Trophoblast cell (in vitro differentiated cells and primary cell): ENCODE data around the gene CCR5.

ENCODE experiments used
- DNase-seq, 2 donors: peaks; one replicate each; pipeline ENCODE4 v3.0.0-alpha.2; 2016
- H2AFZ ChIP-seq: 2 replicates; pipeline ENCODE4 v1.6.1; 2013; ENCODE audit warnings: low read length, moderate library complexity, mild to moderate bottlenecking; ENCODE audit not compliant: insufficient read depth, poor library complexity
- H2AK5ac ChIP-seq: 2 replicates; pipeline ENCODE4 v1.6.1; 2013; ENCODE audit warnings: mild to moderate bottlenecking, low read length
- H2BK120ac ChIP-seq: 2 replicates; pipeline ENCODE4 v1.6.1; 2013; ENCODE audit warnings: low read length, mild to moderate bottlenecking, moderate library complexity; ENCODE audit not compliant: insufficient read depth, poor library complexity
- H2BK12ac ChIP-seq: 2 replicates; pipeline ENCODE4 v1.6.1; 2013; ENCODE audit warnings: mild to moderate bottlenecking, low read length, moderate library complexity
- H2BK5ac ChIP-seq: 2 replicates; pipeline ENCODE4 v1.6.1; 2013; ENCODE audit warnings: low read length, low read depth, moderate library complexity, mild to moderate bottlenecking; ENCODE audit not compliant: poor library complexity
- H3K14ac ChIP-seq: 2 replicates; pipeline ENCODE4 v1.6.1; 2013; ENCODE audit warnings: mild to moderate bottlenecking, low read length
- H3K18ac ChIP-seq: 2 replicates; pipeline ENCODE4 v1.6.1; 2013; ENCODE audit warnings: mild to moderate bottlenecking, low read length
- H3K23ac ChIP-seq: 2 replicates; pipeline ENCODE4 v1.6.1; 2013; ENCODE audit warnings: low read length
- H3K27ac ChIP-seq: 2 replicates; pipeline ENCODE4 v1.5.1; 2013; ENCODE audit warnings: low read depth, mild to moderate bottlenecking, inconsistent platforms, low read length, moderate library complexity
- H3K27me3 ChIP-seq: 2 replicates; pipeline ENCODE4 v1.6.1; 2013; ENCODE audit warnings: inconsistent platforms, mild to moderate bottlenecking, low read length, moderate library complexity; ENCODE audit not compliant: insufficient read depth
- H3K36me3 ChIP-seq, 2 experiments: 1 replicate in 1 of 2; 2 replicates in 1 of 2; pipeline ENCODE4 v1.6.1; 2013; ENCODE audit warnings: low read length in 2 of 2, mild to moderate bottlenecking in 2 of 2, moderate library complexity in 1 of 2; ENCODE audit not compliant: insufficient read depth in 2 of 2, control insufficient read depth in 1 of 2
- H3K4ac ChIP-seq: 2 replicates; pipeline ENCODE4 v1.6.1; 2013; ENCODE audit warnings: low read depth, mild to moderate bottlenecking, low read length, moderate library complexity
- H3K4me1 ChIP-seq, 2 experiments: 1 replicate in 1 of 2; 2 replicates in 1 of 2; pipeline ENCODE4 v1.6.1; 2013; ENCODE audit warnings: low read length in 2 of 2, mild to moderate bottlenecking in 2 of 2, moderate library complexity in 1 of 2; ENCODE audit not compliant: insufficient read depth in 2 of 2, control insufficient read depth in 1 of 2
- H3K4me2 ChIP-seq: 2 replicates; pipeline ENCODE4 v1.6.1; 2013; ENCODE audit warnings: inconsistent platforms, mild to moderate bottlenecking, low read length, moderate library complexity
- H3K4me3 ChIP-seq: 2 replicates; pipeline ENCODE4 v1.5.1; 2013; ENCODE audit warnings: mild to moderate bottlenecking, low read depth, low read length, inconsistent platforms
- H3K79me1 ChIP-seq: one replicate; pipeline ENCODE4 v1.6.1; 2013; ENCODE audit warnings: low read length
- H3K79me2 ChIP-seq: 2 replicates; pipeline ENCODE4 v1.6.1; 2013; ENCODE audit warnings: low read length, mild to moderate bottlenecking; ENCODE audit not compliant: control insufficient read depth, insufficient read depth, poor library complexity
- H3K9ac ChIP-seq: 2 replicates; pipeline ENCODE4 v1.6.1; 2013; ENCODE audit warnings: mild to moderate bottlenecking, low read length
- H3K9me3 ChIP-seq: 2 replicates; pipeline ENCODE4 v1.6.1; 2013; ENCODE audit warnings: low read depth, mild to moderate bottlenecking, control low read depth, inconsistent platforms, low read length; ENCODE audit not compliant: insufficient read depth
- H4K12ac ChIP-seq: 2 replicates; pipeline ENCODE4 v1.6.1; 2013; ENCODE audit warnings: low read depth, mild to moderate bottlenecking, low read length, moderate library complexity
- H4K8ac ChIP-seq: 2 replicates; pipeline ENCODE4 v1.6.1; 2013; ENCODE audit warnings: low read depth, mild to moderate bottlenecking, low read length, moderate library complexity
- H4K91ac ChIP-seq: one replicate; pipeline ENCODE4 v1.6.1; 2013; ENCODE audit warnings: low read depth, mild to moderate bottlenecking, low read length, moderate library complexity
- WGBS: extraction: QIAGEN DNeasy Blood & Tissue Kit; methylation state at CpG from one replicate; pipeline ENCODE4 v1.1.7; 2013; ENCODE audit warnings: missing lambda C conversion rate; ENCODE audit not compliant: insufficient read length, insufficient coverage; ENCODE audit errors: extremely low coverage; 5-methylcytosine and 5-hydroxymethylcytosine counted together

The CCR5 gene

DNA sequence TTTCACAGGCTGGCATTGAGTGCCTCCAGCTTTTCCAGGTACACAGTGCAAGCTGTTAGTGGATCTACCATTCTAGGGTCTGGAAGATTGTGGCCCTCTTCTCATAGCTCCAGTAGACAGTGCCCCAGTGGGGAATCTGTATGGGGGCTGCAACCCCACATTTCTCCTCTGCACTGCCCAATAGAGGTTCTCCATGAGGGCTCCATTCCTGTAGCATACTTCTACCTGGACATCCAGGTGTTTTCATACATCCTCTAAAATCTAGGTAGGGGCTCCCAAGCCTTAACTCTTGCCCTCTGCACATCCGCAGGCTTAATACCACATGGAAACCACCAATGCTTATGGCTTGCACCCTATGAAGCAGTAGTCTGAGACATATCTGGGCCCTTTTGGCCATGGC is 31.9 kb upstream of the CCR5 start:
- Histone ChIP-seq H2AFZ (no peak overlapping the region), H4K91ac (no peak overlapping the region), H3K4me1 (no peaks in the 10 kb centered on the region), H3K27ac (no peak overlapping the region), H3K4me3 (no peak overlapping the region), H3K18ac (no peak overlapping the region), H3K9ac (no peak overlapping the region), H2AK5ac (no peak overlapping the region), H3K14ac (no peak overlapping the region), H4K8ac (no peak overlapping the region), H3K27me3 (no peaks in the 10 kb centered on the region), H3K9me3 (peaks cover 8% of the 10 kb centered on the region), H2BK12ac (no peak overlapping the region), H2BK120ac (no peak overlapping the region), H3K4ac (no peak overlapping the region), H3K79me2 (no peaks in the 10 kb centered on the region), H3K36me3 (peaks cover 0 to 3% of the 10 kb centered on the region in 2 experiments), H3K79me1 (no peaks in the 10 kb centered on the region), H4K12ac (no peak overlapping the region), H2BK5ac (no peak overlapping the region), H3K23ac (no peak overlapping the region), H3K4me2 (no peak overlapping the region)
- no peak for DNase-seq
- WGBS, result no CpG with 5 or more reads among the region's 1 CpG

DNA sequence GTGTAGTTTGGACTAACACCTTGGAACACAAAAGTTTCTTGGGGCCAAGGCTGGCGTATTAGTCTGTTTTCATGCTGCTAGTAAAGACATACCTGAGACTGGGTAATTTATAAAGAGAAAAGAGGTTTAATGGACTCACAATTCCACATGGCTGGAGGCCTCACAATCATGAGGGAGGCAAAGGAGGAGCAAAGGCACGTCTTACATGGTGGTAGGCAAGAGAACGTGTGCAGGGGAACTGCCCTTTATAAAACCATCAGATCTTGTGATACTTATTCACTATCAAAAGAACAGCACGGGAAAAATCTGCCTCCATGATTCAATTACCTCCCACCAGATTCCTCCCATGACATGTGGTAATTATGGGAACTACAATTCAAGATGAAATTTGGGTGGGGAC is 26.3 kb upstream of the CCR5 start:
- DNase-seq, result no peak
- Histone ChIP-seq H2BK12ac (no peak overlapping the region), H3K9me3 (peaks cover 2% of the 10 kb centered on the region), H4K8ac (no peak overlapping the region), H3K4ac (no peak overlapping the region), H2BK120ac (no peak overlapping the region), H3K79me1 (no peaks in the 10 kb centered on the region), H3K4me3 (no peak overlapping the region), H2AFZ (no peak overlapping the region), H3K23ac (no peak overlapping the region), H4K91ac (no peak overlapping the region), H3K14ac (no peak overlapping the region), H3K4me1 (peaks cover 0 to 2% of the 10 kb centered on the region in 2 experiments), H3K18ac (no peak overlapping the region), H3K27me3 (no peaks in the 10 kb centered on the region), H2AK5ac (no peak overlapping the region), H3K36me3 (no peaks in the 10 kb centered on the region), H3K27ac (no peak overlapping the region), H2BK5ac (no peak overlapping the region), H4K12ac (no peak overlapping the region), H3K9ac (no peak overlapping the region), H3K79me2 (no peaks in the 10 kb centered on the region), H3K4me2 (no peak overlapping the region)
- WGBS, result no CpG with 5 or more reads among the region's 4 CpGs

DNA sequence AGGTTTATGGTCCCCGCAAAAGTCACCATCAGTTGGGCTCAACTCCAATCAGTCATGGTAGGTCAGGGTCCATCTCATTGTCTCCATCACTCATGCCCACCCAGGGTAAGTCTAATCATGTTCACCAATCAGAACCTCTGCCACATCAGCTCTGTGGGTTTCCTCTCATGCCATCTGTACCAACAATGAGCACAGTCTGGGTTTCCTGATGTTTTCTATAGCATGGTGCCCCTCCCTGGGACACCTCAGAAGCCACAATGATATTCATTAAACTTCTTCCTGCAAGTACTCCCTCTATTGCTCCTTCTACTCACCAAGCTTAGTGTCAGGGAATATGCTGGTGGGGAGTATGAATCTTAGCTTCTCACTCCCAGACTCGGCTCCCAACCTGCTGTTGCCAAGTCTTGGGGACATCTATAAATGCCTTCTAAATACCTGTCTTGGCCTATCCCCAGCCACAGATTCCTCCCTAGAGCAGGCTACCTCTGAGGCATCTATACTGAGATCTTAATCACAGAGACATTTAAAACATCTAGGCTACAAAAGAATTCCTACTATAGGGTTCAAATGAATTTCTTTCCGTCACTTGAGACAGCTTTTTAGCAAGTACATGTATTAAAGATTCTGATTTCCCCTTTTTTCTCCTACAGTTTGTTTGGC is 21.8 kb upstream of the CCR5 start:
- Histone ChIP-seq H4K12ac (no peak overlapping the region), H3K18ac (no peak overlapping the region), H3K9me3 (peaks cover 2% of the 10 kb centered on the region), H2AK5ac (no peak overlapping the region), H3K36me3 (no peaks in the 10 kb centered on the region), H3K9ac (no peak overlapping the region), H3K79me2 (no peaks in the 10 kb centered on the region), H3K79me1 (no peaks in the 10 kb centered on the region), H2BK12ac (no peak overlapping the region), H3K14ac (no peak overlapping the region), H3K27me3 (no peaks in the 10 kb centered on the region), H2AFZ (no peak overlapping the region), H2BK120ac (no peak overlapping the region), H3K4me3 (no peak overlapping the region), H3K23ac (no peak overlapping the region), H4K91ac (no peak overlapping the region), H3K27ac (no peak overlapping the region), H3K4ac (no peak overlapping the region), H2BK5ac (no peak overlapping the region), H3K4me1 (peaks cover 0 to 2% of the 10 kb centered on the region in 2 experiments), H4K8ac (no peak overlapping the region), H3K4me2 (no peak overlapping the region)
- WGBS, result no CpG with 5 or more reads among the region's 3 CpGs
- DNase-seq, result peak in 1 of 2 donors; percentile 64

DNA sequence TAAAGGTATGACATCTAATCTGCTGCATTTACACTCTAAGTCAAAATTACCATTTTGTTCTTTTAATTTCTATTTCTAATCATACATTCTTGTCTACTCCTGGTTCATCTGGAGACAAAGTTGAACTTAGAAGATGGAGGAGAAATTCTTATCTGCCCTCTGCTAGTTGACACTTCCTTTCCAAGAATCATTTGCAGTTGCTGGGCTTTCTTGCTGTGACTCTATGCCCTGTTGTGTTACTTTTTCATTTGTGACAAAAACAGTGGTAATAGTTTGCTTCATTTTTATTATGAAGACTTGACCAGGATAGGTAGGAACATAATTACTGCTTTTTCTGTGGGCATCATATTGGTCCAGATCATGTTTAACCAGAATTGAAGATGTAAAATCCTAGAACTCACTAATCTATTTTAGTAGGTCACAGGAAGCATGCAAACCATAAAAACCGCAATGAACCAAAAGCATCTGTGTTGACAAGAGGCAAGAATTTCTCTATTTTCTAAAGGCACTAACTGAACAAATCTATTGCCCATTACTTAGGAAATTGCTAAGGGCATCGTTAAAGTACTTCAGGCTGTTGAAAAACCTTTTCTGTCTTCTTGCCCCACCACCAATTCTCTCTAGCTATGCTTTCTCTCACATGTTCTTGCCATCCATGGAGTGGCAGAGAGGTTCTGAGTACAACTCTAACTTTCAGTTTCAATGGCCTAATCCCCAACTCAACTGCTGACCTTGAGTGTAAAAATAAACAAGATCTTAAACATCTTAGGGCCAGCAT is 21.1 kb upstream of the CCR5 start:
- no peak overlapping the region for H2BK5ac ChIP-seq
- H4K12ac ChIP-seq, result no peak overlapping the region
- no peaks in the 10 kb centered on the region for H3K79me1 ChIP-seq
- H3K79me2 ChIP-seq, result no peaks in the 10 kb centered on the region
- no peak overlapping the region for H2AK5ac ChIP-seq
- H3K23ac ChIP-seq, result no peak overlapping the region
- H2AFZ ChIP-seq, result no peak overlapping the region
- WGBS, result no CpG with 5 or more reads among the region's 2 CpGs
- no peak overlapping the region for H3K18ac ChIP-seq
- no peak overlapping the region for H3K4me2 ChIP-seq
- H4K8ac ChIP-seq, result no peak overlapping the region
- DNase-seq, result no peak
- no peak overlapping the region for H3K27ac ChIP-seq
- no peak overlapping the region for H2BK12ac ChIP-seq
- peaks cover 2% of the 10 kb centered on the region for H3K9me3 ChIP-seq
- no peak overlapping the region for H3K4ac ChIP-seq
- no peaks in the 10 kb centered on the region for H3K36me3 ChIP-seq
- H3K9ac ChIP-seq, result no peak overlapping the region
- no peaks in the 10 kb centered on the region for H3K27me3 ChIP-seq
- H4K91ac ChIP-seq, result no peak overlapping the region
- H3K4me3 ChIP-seq, result no peak overlapping the region
- no peak overlapping the region for H3K14ac ChIP-seq
- H3K4me1 ChIP-seq, result peaks cover 0 to 3% of the 10 kb centered on the region in 2 experiments
- H2BK120ac ChIP-seq, result no peak overlapping the region
